ENCODE data around the gene ALX4. TPM values are rescaled to one million over a fixed set of nuclear protein-coding genes. Genes with fewer than 3 reads are reported as not detected.

ALX4 gene
- total RNA-seq, 1 donor from 2014 or later = not detected

- H3K36me3 ChIP-seq = no peaks in the 10 kb centered on the region
- no peak overlapping the region for H2AFZ ChIP-seq (replicated peaks)
- no peak overlapping the region for H3K27ac ChIP-seq
- no peaks in the 10 kb centered on the region for H3K9me3 Mint-ChIP-seq
- no peaks in the 10 kb centered on the region for H3K9me3 ChIP-seq (ENCODE audit: low read depth)
- peaks cover 27% of the 10 kb centered on the region for H3K36me3 Mint-ChIP-seq
- no peaks in the 10 kb centered on the region for H3K4me1 ChIP-seq
- no peaks in the 10 kb centered on the region for H4K20me1 ChIP-seq (ENCODE audit: low read depth)
- no peak overlapping the region for H3K4me3 Mint-ChIP-seq
- no peaks in the 10 kb centered on the region for H3K4me1 Mint-ChIP-seq
- DNase-seq (ENCODE audit: low spot score) = no peak
- H3K4me2 ChIP-seq = no peak overlapping the region
- no peaks in the 10 kb centered on the region for H3K79me2 ChIP-seq (ENCODE audit: low read depth)
- H3K27me3 ChIP-seq = no peaks in the 10 kb centered on the region
- no peak overlapping the region for H3K27ac Mint-ChIP-seq
- no peak overlapping the region for H3K4me3 ChIP-seq
- no peak overlapping the region for H3K9ac ChIP-seq
- no peaks in the 10 kb centered on the region for H3K27me3 Mint-ChIP-seq (ENCODE audit: insufficient read depth, low read depth)
- no peaks in the 10 kb centered on the region for H3F3A ChIP-seq (ENCODE audit: low read depth)
- no peak for TF ChIP-seq EZH2phosphoT487 (IDR thresholded peaks at IDR 0.05)
- TF ChIP-seq CTCF (IDR thresholded peaks at IDR 0.05) = no peak
- TF ChIP-seq EZH2 (IDR thresholded peaks at IDR 0.05) = no peak
Measured at GRCh38 chr11:44236296-44236695, 73.6 kb downstream of the ALX4 start.

- no peak overlapping the region for H3K4me3 Mint-ChIP-seq
- Histone ChIP-seq H3K27ac (no peak overlapping the region), H3K36me3 (no peaks in the 10 kb centered on the region), H3K4me2 (no peak overlapping the region), H3K4me3 (no peak overlapping the region), H3K27me3 (no peaks in the 10 kb centered on the region), H4K20me1 (ENCODE audit: low read depth) (no peaks in the 10 kb centered on the region), H3K9ac (no peak overlapping the region), H3K79me2 (ENCODE audit: low read depth) (no peaks in the 10 kb centered on the region), H3F3A (ENCODE audit: low read depth) (no peaks in the 10 kb centered on the region), H2AFZ (replicated peaks) (no peak overlapping the region), H3K4me1 (no peaks in the 10 kb centered on the region), H3K9me3 (ENCODE audit: low read depth) (no peaks in the 10 kb centered on the region)
- no peaks in the 10 kb centered on the region for H3K9me3 Mint-ChIP-seq
- peaks cover 27% of the 10 kb centered on the region for H3K36me3 Mint-ChIP-seq
- no peaks in the 10 kb centered on the region for H3K4me1 Mint-ChIP-seq
- DNase-seq (ENCODE audit: low spot score) = no peak
- no peak for TF ChIP-seq CTCF (IDR thresholded peaks at IDR 0.05)
- TF ChIP-seq EZH2phosphoT487 (IDR thresholded peaks at IDR 0.05) = no peak
- TF ChIP-seq EZH2 (IDR thresholded peaks at IDR 0.05) = no peak
- H3K27me3 Mint-ChIP-seq (ENCODE audit: insufficient read depth, low read depth) = no peaks in the 10 kb centered on the region
- no peak overlapping the region for H3K27ac Mint-ChIP-seq
Measured at GRCh38 chr11:44235765-44236201, 74.2 kb downstream of the ALX4 start.

- Histone ChIP-seq H3K79me2 (ENCODE audit: low read depth) (no peaks in the 10 kb centered on the region), H3K4me1 (no peaks in the 10 kb centered on the region), H4K20me1 (ENCODE audit: low read depth) (no peaks in the 10 kb centered on the region), H3K4me3 (no peak overlapping the region), H3K9me3 (ENCODE audit: low read depth) (no peaks in the 10 kb centered on the region), H2AFZ (replicated peaks) (no peak overlapping the region), H3K4me2 (no peak overlapping the region), H3K27ac (no peak overlapping the region), H3F3A (ENCODE audit: low read depth) (no peaks in the 10 kb centered on the region), H3K36me3 (no peaks in the 10 kb centered on the region), H3K27me3 (no peaks in the 10 kb centered on the region), H3K9ac (no peak overlapping the region)
- Mint-ChIP-seq H3K4me1 (no peaks in the 10 kb centered on the region), H3K27me3 (ENCODE audit: insufficient read depth, low read depth) (peaks cover 3% of the 10 kb centered on the region), H3K36me3 (peaks cover 2% of the 10 kb centered on the region), H3K4me3 (no peak overlapping the region), H3K9me3 (no peaks in the 10 kb centered on the region), H3K27ac (no peak overlapping the region)
- no peak for DNase-seq (ENCODE audit: low spot score)
- no peak for TF ChIP-seq CTCF (IDR thresholded peaks at IDR 0.05)
- no peak for TF ChIP-seq EZH2 (IDR thresholded peaks at IDR 0.05)
- TF ChIP-seq EZH2phosphoT487 (IDR thresholded peaks at IDR 0.05) = no peak
Measured at GRCh38 chr11:44229624-44230023, 80.3 kb downstream of the ALX4 start.

Measured in neural progenitor cell (in vitro differentiated cells).